GM12891 (cell line): ENCODE measurements around the gene JPH4.

Experiments
- DNase-seq: peaks from one replicate; pipeline ENCODE4 v3.0.0; 2011; ENCODE audit warnings: low spot score; ENCODE audit not compliant: insufficient read length
- FAIRE-seq: peaks from 2 replicates; lab custom pipeline; 2011; peaks lifted over from hg19 to GRCh38; lab: Jason Lieb, UNC
- PAX5 ChIP-seq: IDR thresholded peaks from 2 replicates; pipeline ENCODE4 v1.6.1; 2011; ENCODE audit warnings: low read length, moderate library complexity, mild to moderate bottlenecking; ENCODE audit not compliant: insufficient read depth, severe bottlenecking
- POLR2A ChIP-seq: IDR thresholded peaks from 2 replicates; pipeline ENCODE4 v1.6.1; 2011; ENCODE audit warnings: low read depth, low read length, control low read depth
- POLR2AphosphoS5 ChIP-seq: IDR thresholded peaks from 2 replicates; pipeline ENCODE4 v1.6.1; 2011; ENCODE audit warnings: low read depth, low read length, control low read depth
- POU2F2 ChIP-seq: IDR thresholded peaks from 2 replicates; pipeline ENCODE4 v1.6.1; 2011; ENCODE audit warnings: low read depth, mild to moderate bottlenecking, control low read depth, low read length, moderate library complexity
- SPI1 ChIP-seq: IDR thresholded peaks from 2 replicates; pipeline ENCODE4 v1.6.1; 2011; ENCODE audit warnings: low read depth, low read length, control low read depth
- TAF1 ChIP-seq: IDR thresholded peaks from 2 replicates; pipeline ENCODE4 v1.6.1; 2011; ENCODE audit warnings: low read depth, low read length, control low read depth

JPH4 gene

GRCh38 chr14:23568600-23569331 is 9.8 kb downstream of the JPH4 start:
- DNase-seq (no peak), FAIRE-seq (peak; percentile 47)
- TF ChIP-seq SPI1 (peak; percentile 39; the same call in 1 of the 2 replicates), POU2F2 (no peak), POLR2AphosphoS5 (0 out of 2 replicates have a peak, but pooled peaks have one; percentile 21)

GRCh38 chr14:23568021-23568599 is 10.5 kb downstream of the JPH4 start:
- DNase-seq (no peak), FAIRE-seq (no peak)
- TF ChIP-seq SPI1 (no peak), PAX5 (no peak), POLR2AphosphoS5 (no peak), POU2F2 (0 out of 2 replicates have a peak, but pooled peaks have one; percentile 40)

- TF ChIP-seq POLR2AphosphoS5, result peak; percentile 91
- TF ChIP-seq POLR2A, result peak; percentile 62; the same call in 1 of the 2 replicates
- TF ChIP-seq PAX5, result no peak
- 0 out of 2 replicates have a peak, but pooled peaks have one; percentile 1 for TF ChIP-seq SPI1
- 0 out of 2 replicates have a peak, but pooled peaks have one; percentile 33 for TF ChIP-seq POU2F2
- peak; percentile 68 for TF ChIP-seq TAF1
- FAIRE-seq, result peak; percentile 95
- DNase-seq, result peak; percentile 85
These were observed 11.2 kb downstream of the JPH4 start, which contains the start of gene AP1G2 for GRCh38 chr14:23567186-23568020. AP1G2 (minus strand) TSS chr14:23567791; CDS start chr14:23567314, 477 bp downstream.

- FAIRE-seq (peak; percentile 41), DNase-seq (no peak)
- no peak for TF ChIP-seq PAX5
These were observed 11.8 kb downstream of the JPH4 start for GRCh38 chr14:23566778-23567185.

GRCh38 chr14:23566112-23566777 is 12.3 kb downstream of the JPH4 start:
- DNase-seq, result no peak
- no peak for TF ChIP-seq TAF1
- no peak for TF ChIP-seq SPI1
- no peak for TF ChIP-seq PAX5
- TF ChIP-seq POLR2AphosphoS5, result no peak
- TF ChIP-seq POLR2A, result no peak
- no peak for TF ChIP-seq POU2F2
- no peak for FAIRE-seq

- TF ChIP-seq PAX5, result no peak
- no peak for TF ChIP-seq POU2F2
- no peak for TF ChIP-seq TAF1
- no peak for TF ChIP-seq POLR2AphosphoS5
- no peak for TF ChIP-seq SPI1
These were observed 13.0 kb downstream of the JPH4 start for GRCh38 chr14:23565626-23566025.

GRCh38 chr14:23564876-23565275 is 13.7 kb downstream of the JPH4 start:
- TF ChIP-seq PAX5 (no peak), TAF1 (no peak), SPI1 (no peak), POU2F2 (no peak), POLR2A (no peak), POLR2AphosphoS5 (no peak)
- no peak for FAIRE-seq
- DNase-seq, result no peak

More at GRCh38 chr14:23565626-23566025, 13.0 kb downstream of the JPH4 start:
- no peak for DNase-seq
- FAIRE-seq, result no peak

- TF ChIP-seq SPI1, result no peak
- FAIRE-seq, result no peak
- DNase-seq, result no peak
These were observed 14.3 kb downstream of the JPH4 start for GRCh38 chr14:23564181-23564812.

- DNase-seq (no peak), FAIRE-seq (no peak)
- TF ChIP-seq SPI1 (no peak), POLR2AphosphoS5 (no peak), TAF1 (no peak), POU2F2 (no peak), POLR2A (no peak), PAX5 (no peak)
These were observed 15.0 kb downstream of the JPH4 start for GRCh38 chr14:23563473-23564180.
